Activated CD4-positive, alpha-beta T cell treated with anti-CD3 and anti-CD28 coated beads, Interleukin-10, Interleukin-2, amounts not matched to agents 100 ng/mL and 50 ng/mL, durations not matched to agents 16 hours and 8 hours (primary cell): ENCODE measurements around the gene TRIM9.

Source experiments
- DNase-seq: peaks from one replicate; pipeline ENCODE4 v3.0.0-alpha.2; 2020

The TRIM9 gene

DNA sequence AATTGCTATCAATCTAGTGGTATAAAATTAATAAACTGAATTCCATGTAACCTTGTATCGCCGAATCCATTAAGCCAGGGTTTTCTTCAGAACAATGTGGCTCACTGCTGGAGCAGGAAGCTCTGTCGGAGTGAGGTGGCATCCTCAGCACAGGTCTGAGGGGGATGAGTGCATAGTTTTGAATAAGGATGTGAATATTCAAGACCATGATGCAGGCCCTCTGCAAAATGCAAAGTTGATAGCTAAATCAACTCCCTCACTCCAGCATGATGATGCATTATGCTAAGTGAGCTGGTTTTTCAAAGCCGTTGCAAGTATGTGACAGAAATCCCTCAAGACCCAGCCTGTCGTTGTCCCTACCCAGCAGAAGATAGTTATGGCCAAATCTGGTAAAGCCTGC lies 53.0 kb downstream of the TRIM9 start:
- DNase-seq: no peak

DNA sequence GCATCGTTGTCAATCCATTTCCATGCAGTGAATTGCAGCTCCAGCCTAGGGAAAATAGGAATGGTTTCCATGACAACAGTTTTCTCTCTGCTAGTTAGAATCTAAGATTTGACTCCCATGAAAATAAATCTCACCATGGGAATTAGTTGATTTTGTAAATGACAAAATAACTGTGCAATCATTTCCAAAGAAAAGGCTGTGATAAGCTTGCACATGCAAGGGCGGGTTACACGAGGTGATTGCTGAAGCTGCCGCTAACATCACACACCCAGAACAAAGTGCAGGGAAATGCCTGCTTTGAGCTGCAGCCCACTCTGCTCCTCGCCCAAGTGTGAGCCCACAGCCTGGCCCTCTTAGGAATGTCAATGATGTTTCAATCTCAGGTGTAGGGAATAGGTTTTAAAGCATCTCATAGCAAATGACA lies 53.8 kb downstream of the TRIM9 start:
- no peak for DNase-seq

- DNase-seq: no peak
Measured at GRCh38 chr14:51039252-51039651, 55.7 kb downstream of the TRIM9 start.

- DNase-seq: no peak
Measured at GRCh38 chr14:51035611-51036192, 59.2 kb downstream of the TRIM9 start.

- DNase-seq: no peak
Measured at GRCh38 chr14:51028851-51029754, 65.8 kb downstream of the TRIM9 start.

DNA sequence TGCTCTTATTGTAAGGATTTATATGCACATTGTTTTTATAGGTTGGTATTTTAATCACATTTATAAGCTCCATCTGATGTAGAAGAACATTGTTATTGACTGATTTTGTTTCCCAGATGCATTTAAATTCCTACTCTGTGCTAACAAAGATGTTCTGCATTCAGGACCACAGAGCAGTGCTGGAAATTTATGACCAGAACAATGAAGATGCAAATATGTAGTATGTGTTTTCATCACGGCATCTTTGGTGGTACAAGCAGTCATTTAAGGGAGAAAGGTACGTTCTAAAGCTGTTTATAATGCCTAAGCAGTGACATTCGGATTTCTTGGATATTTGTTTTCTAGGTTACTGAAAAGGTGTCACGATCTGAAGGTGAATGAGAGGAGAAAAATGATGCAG lies 66.5 kb downstream of the TRIM9 start:
- no peak for DNase-seq

- no peak for DNase-seq
Measured at GRCh38 chr14:51024377-51024776, 70.5 kb downstream of the TRIM9 start.

- DNase-seq: no peak
Measured at GRCh38 chr14:51023964-51024363, 70.9 kb downstream of the TRIM9 start.

GRCh38 chr14:51022769-51023168 lies 72.1 kb downstream of the TRIM9 start:
- DNase-seq: no peak

- no peak for DNase-seq
Measured at GRCh38 chr14:51020024-51020710, 74.7 kb downstream of the TRIM9 start.

GRCh38 chr14:51019089-51019488 lies 75.8 kb downstream of the TRIM9 start:
- DNase-seq: no peak

DNA sequence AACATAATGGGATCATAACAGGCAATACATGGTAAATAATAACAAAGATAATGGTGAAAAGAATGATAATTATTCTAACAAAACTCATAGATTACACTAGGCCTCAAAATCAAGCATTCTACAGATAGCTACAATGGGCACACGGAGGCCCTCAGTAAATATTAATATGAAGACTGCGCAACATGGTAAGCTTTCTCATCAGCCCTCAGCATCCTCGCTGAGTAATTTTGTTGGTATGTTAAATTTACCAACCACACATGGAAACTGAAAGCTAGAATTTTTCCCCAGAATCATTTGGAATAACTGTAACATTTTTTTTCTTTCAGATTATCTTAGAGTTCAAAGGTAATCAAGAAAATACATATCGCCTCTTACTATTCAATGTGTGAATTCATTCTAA lies 76.4 kb downstream of the TRIM9 start:
- DNase-seq: no peak

- no peak for DNase-seq
Measured at GRCh38 chr14:51014625-51015024, 80.3 kb downstream of the TRIM9 start.

DNA sequence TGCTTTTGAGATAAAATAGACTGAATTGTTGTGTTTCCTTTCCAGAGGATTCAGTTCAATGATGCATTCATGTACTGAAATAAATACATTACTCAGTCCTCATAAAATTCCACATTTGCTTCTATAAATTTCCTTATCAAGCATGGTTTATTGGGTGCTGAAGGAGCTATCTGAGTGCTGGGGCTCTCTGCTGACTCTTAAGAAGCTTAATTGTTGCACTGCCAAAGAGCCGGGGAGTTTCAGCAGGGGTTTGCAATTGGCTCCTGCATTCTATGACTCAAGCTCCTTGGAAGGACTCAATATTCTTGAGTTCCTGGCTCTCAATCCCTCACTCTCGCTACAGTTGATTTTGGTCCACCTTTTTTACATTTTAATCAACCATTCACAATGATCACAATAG lies 80.8 kb downstream of the TRIM9 start:
- DNase-seq: no peak

- DNase-seq: no peak
Measured at GRCh38 chr14:51012055-51012454, 82.8 kb downstream of the TRIM9 start.

DNA sequence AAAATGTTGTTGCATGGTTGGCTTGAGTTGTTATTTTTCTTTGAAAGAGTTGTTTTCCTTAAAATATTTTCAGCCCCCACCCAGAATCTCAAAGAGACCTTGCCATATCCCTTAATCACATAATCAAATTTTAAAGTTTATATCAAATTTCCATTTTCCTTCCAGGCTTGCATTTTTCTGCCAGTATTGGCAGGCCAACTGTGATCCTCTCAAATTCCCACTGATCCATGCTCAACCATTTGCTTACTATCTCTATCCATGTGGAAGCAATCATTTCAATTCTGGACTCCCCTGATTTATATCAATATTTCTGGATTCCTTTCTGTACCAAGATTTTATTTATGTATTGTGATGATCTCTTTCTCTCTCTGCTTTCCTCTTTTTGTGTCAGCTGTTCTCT lies 86.5 kb downstream of the TRIM9 start:
- no peak for DNase-seq

DNA sequence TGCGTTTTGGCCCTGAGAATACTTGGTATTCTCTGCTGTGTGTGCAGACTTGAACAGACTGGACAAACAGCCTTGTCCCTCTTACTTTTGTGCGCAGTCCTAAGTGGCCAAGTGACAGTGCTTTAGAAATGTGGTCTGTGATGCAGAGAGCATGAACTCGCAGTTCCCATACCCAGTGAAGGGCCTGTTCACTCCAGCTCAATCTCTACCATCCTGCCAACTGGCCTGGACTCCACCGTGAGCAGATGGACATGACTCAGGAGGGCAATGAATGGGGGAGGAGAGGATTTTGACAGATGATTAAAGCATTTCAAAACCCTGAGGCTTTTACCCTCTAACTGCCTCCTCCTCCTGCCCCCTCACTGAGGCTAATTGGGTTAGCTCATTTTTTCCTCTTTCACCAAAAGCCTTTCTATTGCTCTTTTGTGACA lies 88.1 kb downstream of the TRIM9 start:
- no peak for DNase-seq

DNA sequence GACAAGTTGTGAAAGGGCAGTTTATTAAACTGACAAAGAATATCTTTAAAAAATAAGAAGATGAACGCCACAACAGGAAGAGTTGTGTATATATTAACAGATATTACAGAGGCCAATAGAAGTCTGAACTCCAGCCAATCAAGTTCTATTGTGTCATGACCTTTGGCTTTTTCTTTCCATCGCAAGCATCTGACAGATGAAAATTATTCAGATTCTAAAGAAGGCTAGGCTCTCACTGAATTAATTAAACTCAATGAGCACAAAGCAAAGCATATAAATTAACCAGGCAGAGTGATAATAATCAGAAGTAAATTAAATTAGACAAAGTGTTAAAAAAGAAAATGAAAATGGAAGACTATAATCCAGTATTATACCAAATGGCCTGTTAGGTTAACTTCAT lies 88.6 kb downstream of the TRIM9 start:
- no peak for DNase-seq

- no peak for DNase-seq
Measured at GRCh38 chr14:51004801-51005526, 89.9 kb downstream of the TRIM9 start.

GRCh38 chr14:51004352-51004800 lies 90.5 kb downstream of the TRIM9 start:
- DNase-seq: no peak

GRCh38 chr14:51002406-51002999 lies 92.4 kb downstream of the TRIM9 start:
- no peak for DNase-seq

GRCh38 chr14:51000566-51000965 lies 94.3 kb downstream of the TRIM9 start:
- no peak for DNase-seq

- no peak for DNase-seq
Measured at GRCh38 chr14:50999726-51000125, 95.2 kb downstream of the TRIM9 start.
